SK-N-SH (cell line): Measurements from ENCODE around the gene MBP. TPM values are rescaled to one million over a fixed set of nuclear protein-coding genes. Genes with fewer than 3 reads are reported as not detected.

Experiments used
- CTCF ChIA-PET: fragments of 300-600, 350-600 bp; formaldehyde crosslinking; extraction: SDS; loops from one replicate; lab custom pipeline; 2021; lab: Yijun Ruan, JAX
- POLR2A ChIA-PET: fragments of 350-600 bp; sonication (Branson Sonifier 250); formaldehyde crosslinking; extraction: SDS; loops from one replicate; lab custom pipeline; 2020; ENCODE audit warnings: antibody characterized with exemption, inconsistent platforms; lab: Yijun Ruan, JAX
- DNase-seq: peaks from one replicate; pipeline ENCODE4 v3.0.0; 2012
- H2AFZ ChIP-seq: fragments of 200-600 bp; sonication (generic); 2 replicates; pipeline ENCODE4 v1.8.1; 2016; ENCODE audit warnings: antibody characterized with exemption, mild to moderate bottlenecking, low read depth
- H3F3A ChIP-seq: fragments of 200-600 bp; sonication (generic); replicated peaks from 2 replicates; pipeline ENCODE3; 2016; ENCODE audit warnings: antibody characterized with exemption, mild to moderate bottlenecking; ENCODE audit not compliant: insufficient read depth
- H3K27ac ChIP-seq, 2 experiments: fragments of 200-500 bp in 1 of 2; fragments of 200-600 bp in 1 of 2; sonication (Bioruptor generic) in 1 of 2; sonication (generic), shearing (Covaris generic) in 1 of 2; 2 replicates each; pipeline versions ENCODE4 v1.5.1 to v1.6.1; 2014 to 2016; ENCODE audit warnings: low read depth in 2 of 2, inconsistent platforms in 1 of 2, low read length in 1 of 2, mild to moderate bottlenecking in 1 of 2, mixed read lengths in 1 of 2
- H3K27me3 ChIP-seq: fragments of 200-600 bp; sonication (generic), shearing (Covaris generic); 2 replicates; pipeline ENCODE4 v1.6.1; 2016; ENCODE audit warnings: mixed run types; ENCODE audit not compliant: insufficient read depth
- H3K36me3 ChIP-seq, 2 experiments: fragments of 200-500 bp in 1 of 2; fragments of 200-600 bp in 1 of 2; sonication (Bioruptor generic) in 1 of 2; sonication (generic) in 1 of 2; replicated peaks in 1 of 2; 2 replicates each; pipeline versions ENCODE3 to v1.5.1; 2014 to 2016; ENCODE audit warnings: low read length in 1 of 2, mild to moderate bottlenecking in 1 of 2; ENCODE audit not compliant: insufficient read depth in 2 of 2, control insufficient read depth in 1 of 2
- H3K4me1 ChIP-seq, 2 experiments: fragments of 200-500 bp in 1 of 2; fragments of 200-600 bp in 1 of 2; sonication (Bioruptor generic) in 1 of 2; sonication (generic), shearing (Covaris generic) in 1 of 2; 2 replicates each; pipeline versions ENCODE4 v1.5.1 to v1.6.1; 2014 to 2016; ENCODE audit warnings: low read depth in 1 of 2, low read length in 1 of 2, mixed run types in 1 of 2; ENCODE audit not compliant: insufficient read depth in 2 of 2, control insufficient read depth in 1 of 2
- H3K4me2 ChIP-seq: fragments of 200-600 bp; sonication (generic), shearing (Covaris generic); 2 replicates; pipeline ENCODE4 v1.6.1; 2017; ENCODE audit warnings: mixed run types
- H3K4me3 ChIP-seq, 2 experiments: fragments of 200-500 bp in 1 of 2; fragments of 200-600 bp in 1 of 2; sonication (Bioruptor generic) in 1 of 2; sonication (generic), shearing (Covaris generic) in 1 of 2; 2 replicates each; pipeline versions ENCODE4 v1.5.1 to v1.8.1; 2014 to 2016; ENCODE audit warnings: low read depth in 2 of 2, inconsistent platforms in 1 of 2, low read length in 1 of 2, mild to moderate bottlenecking in 1 of 2, mixed read lengths in 1 of 2, moderate library complexity in 1 of 2
- H3K79me2 ChIP-seq: fragments of 200-600 bp; sonication (generic); 2 replicates; pipeline ENCODE4 v1.8.1; 2017; ENCODE audit warnings: mild to moderate bottlenecking; ENCODE audit not compliant: insufficient read depth
- H3K9ac ChIP-seq: fragments of 200-600 bp; sonication (generic); 2 replicates; pipeline ENCODE4 v1.6.1; 2017; ENCODE audit warnings: mixed run types
- H3K9me2 ChIP-seq: fragments of 200-600 bp; sonication (generic); 2 replicates; pipeline ENCODE4 v1.6.1; 2017; ENCODE audit warnings: mixed run types
- H3K9me3 ChIP-seq: fragments of 200-600 bp; sonication (generic); 2 replicates; pipeline ENCODE4 v1.6.1; 2017; ENCODE audit warnings: mixed run types, mild to moderate bottlenecking, moderate library complexity
- H4K20me1 ChIP-seq: fragments of 200-600 bp; sonication (generic); 2 replicates; pipeline ENCODE4 v1.6.1; 2017; ENCODE audit warnings: mild to moderate bottlenecking, mixed run types; ENCODE audit not compliant: insufficient read depth
- CHD2 ChIP-seq: fragments of 150-350 bp; IDR thresholded peaks from 2 replicates; pipeline ENCODE4 v1.6.1; 2018; ENCODE audit warnings: low read length; ENCODE audit not compliant: partially characterized antibody
- ELF1 ChIP-seq: IDR thresholded peaks from 2 replicates; pipeline ENCODE4 v1.4.0; 2012
- EP300 ChIP-seq, 2 experiments: IDR thresholded peaks; 2 replicates each; pipeline versions ENCODE4 v1.4.0 to v1.6.1; 2012; ENCODE audit warnings: borderline replicate concordance in 1 of 2, low read depth in 1 of 2, low read length in 1 of 2
- EZH2phosphoT487 ChIP-seq: fragments of 200-600 bp; sonication (generic); IDR thresholded peaks from 2 replicates; pipeline ENCODE4 v1.6.1; 2017; ENCODE audit warnings: low read depth, mixed run types, mild to moderate bottlenecking, antibody characterized with exemption, moderate library complexity, borderline replicate concordance
- GABPA ChIP-seq: IDR thresholded peaks from 2 replicates; pipeline ENCODE4 v1.4.0; 2012; ENCODE audit warnings: low read depth, mild to moderate bottlenecking
- MEF2A ChIP-seq: IDR thresholded peaks from 2 replicates; pipeline ENCODE4 v1.4.0; 2012; ENCODE audit warnings: low read depth, borderline replicate concordance
- POLR2AphosphoS5 ChIP-seq: IDR thresholded peaks from 2 replicates; pipeline ENCODE4 v1.6.1; 2012; ENCODE audit warnings: low read depth, low read length
- RCOR1 ChIP-seq: fragments of 150-350 bp; IDR thresholded peaks from 2 replicates; pipeline ENCODE4 v1.6.1; 2017; ENCODE audit warnings: antibody characterized with exemption, low read length
- RFX5 ChIP-seq: IDR thresholded peaks from 2 replicates; pipeline ENCODE4 v1.6.1; 2012; ENCODE audit warnings: mild to moderate bottlenecking, improper control_type of control experiment, low read length
- RXRA ChIP-seq: IDR thresholded peaks from 2 replicates; pipeline ENCODE4 v1.4.0; 2012; ENCODE audit warnings: low read depth, mild to moderate bottlenecking, borderline replicate concordance
- SIN3A ChIP-seq: IDR thresholded peaks from 2 replicates; pipeline ENCODE4 v1.6.1; 2012; ENCODE audit warnings: low read depth, mild to moderate bottlenecking, low read length, moderate library complexity, borderline replicate concordance
- TCF12 ChIP-seq: IDR thresholded peaks from 2 replicates; pipeline ENCODE4 v1.4.0; 2012
- YY1 ChIP-seq: IDR thresholded peaks from 2 replicates; pipeline ENCODE4 v1.4.0; 2012; ENCODE audit warnings: low read depth, mild to moderate bottlenecking
- WGBS: methylation state at CpG from one replicate; pipeline ENCODE4 v1.1.6; 2017; ENCODE audit warnings: low lambda C conversion rate; 5-methylcytosine and 5-hydroxymethylcytosine counted together
- polyA plus RNA-seq, 3 experiments: library from polyadenylated mRNA; depleted of rRNA; stranded (reverse); fragments of >200 nt; gene quantifications; 2 replicates each; pipeline ENCODE4 v1.2.3, GENCODE V29; 2012
- TF ChIP-seq, protein P1 (sequence below): IDR thresholded peaks from 2 replicates; pipeline ENCODE4 v1.4.0; 2012; ENCODE audit warnings: low read depth
- TF ChIP-seq, protein P2 (sequence below): IDR thresholded peaks from 2 replicates; pipeline ENCODE4 v1.6.1; 2012; ENCODE audit warnings: mild to moderate bottlenecking, low read depth, low read length, moderate library complexity
- TF ChIP-seq, protein P3 (sequence below): IDR thresholded peaks from 2 replicates; pipeline ENCODE4 v1.4.0; 2012; ENCODE audit warnings: low read depth, borderline replicate concordance
- TF ChIP-seq, protein P4 (sequence below): IDR thresholded peaks from 2 replicates; pipeline ENCODE4; 2012
- TF ChIP-seq, protein P5 (sequence below): fragments of 150-350 bp; IDR thresholded peaks from 2 replicates; pipeline ENCODE4 v1.6.1; 2016; ENCODE audit warnings: mild to moderate bottlenecking, low read depth, low read length

Gene MBP
- polyA plus RNA-seq, 1 of the 3 experiments (the other 2 are of a cell fraction) = 1.6 TPM

DNA sequence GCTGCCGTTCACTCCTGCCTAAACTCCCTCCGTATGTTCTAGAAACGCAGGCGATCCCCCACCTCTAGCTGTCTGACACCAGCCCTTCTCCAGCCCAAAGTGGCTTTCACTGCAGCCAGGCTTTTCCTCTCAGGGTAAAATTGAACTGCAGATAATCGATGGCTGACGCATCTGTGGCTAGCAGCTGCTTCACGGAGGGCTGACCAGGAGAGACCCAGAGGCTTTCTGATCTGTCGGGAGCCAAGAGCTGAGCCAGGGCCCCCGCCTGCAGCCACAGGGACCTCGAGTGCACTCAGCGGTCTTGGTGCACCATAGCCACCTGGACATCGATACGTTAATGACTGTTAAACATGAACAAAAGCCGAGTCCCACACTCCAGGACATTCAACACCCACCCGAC is 107.5 kb downstream of the MBP start:
- Histone ChIP-seq H3K27ac (no peak overlapping the region), H3K9ac (no peak overlapping the region), H3K4me3 (no peak overlapping the region), H2AFZ (no peak overlapping the region), H3K79me2 (no peaks in the 10 kb centered on the region), H3K27me3 (no peaks in the 10 kb centered on the region), H3F3A (no peaks in the 10 kb centered on the region), H3K4me1 (no peaks in the 10 kb centered on the region), H3K36me3 (no peaks in the 10 kb centered on the region), H3K9me2 (no peaks in the 10 kb centered on the region), H3K9me3 (no peaks in the 10 kb centered on the region), H4K20me1 (no peaks in the 10 kb centered on the region), H3K4me2 (no peak overlapping the region)
- TF ChIP-seq ELF1 (no peak), TCF12 (no peak), RFX5 (no peak), YY1 (no peak), SIN3A (no peak), GABPA (no peak), RXRA (no peak), MEF2A (no peak), RCOR1 (no peak)
- TF ChIP-seq, protein P1, sequence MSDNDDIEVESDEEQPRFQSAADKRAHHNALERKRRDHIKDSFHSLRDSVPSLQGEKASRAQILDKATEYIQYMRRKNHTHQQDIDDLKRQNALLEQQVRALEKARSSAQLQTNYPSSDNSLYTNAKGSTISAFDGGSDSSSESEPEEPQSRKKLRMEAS = no peak
- TF ChIP-seq, protein P2, sequence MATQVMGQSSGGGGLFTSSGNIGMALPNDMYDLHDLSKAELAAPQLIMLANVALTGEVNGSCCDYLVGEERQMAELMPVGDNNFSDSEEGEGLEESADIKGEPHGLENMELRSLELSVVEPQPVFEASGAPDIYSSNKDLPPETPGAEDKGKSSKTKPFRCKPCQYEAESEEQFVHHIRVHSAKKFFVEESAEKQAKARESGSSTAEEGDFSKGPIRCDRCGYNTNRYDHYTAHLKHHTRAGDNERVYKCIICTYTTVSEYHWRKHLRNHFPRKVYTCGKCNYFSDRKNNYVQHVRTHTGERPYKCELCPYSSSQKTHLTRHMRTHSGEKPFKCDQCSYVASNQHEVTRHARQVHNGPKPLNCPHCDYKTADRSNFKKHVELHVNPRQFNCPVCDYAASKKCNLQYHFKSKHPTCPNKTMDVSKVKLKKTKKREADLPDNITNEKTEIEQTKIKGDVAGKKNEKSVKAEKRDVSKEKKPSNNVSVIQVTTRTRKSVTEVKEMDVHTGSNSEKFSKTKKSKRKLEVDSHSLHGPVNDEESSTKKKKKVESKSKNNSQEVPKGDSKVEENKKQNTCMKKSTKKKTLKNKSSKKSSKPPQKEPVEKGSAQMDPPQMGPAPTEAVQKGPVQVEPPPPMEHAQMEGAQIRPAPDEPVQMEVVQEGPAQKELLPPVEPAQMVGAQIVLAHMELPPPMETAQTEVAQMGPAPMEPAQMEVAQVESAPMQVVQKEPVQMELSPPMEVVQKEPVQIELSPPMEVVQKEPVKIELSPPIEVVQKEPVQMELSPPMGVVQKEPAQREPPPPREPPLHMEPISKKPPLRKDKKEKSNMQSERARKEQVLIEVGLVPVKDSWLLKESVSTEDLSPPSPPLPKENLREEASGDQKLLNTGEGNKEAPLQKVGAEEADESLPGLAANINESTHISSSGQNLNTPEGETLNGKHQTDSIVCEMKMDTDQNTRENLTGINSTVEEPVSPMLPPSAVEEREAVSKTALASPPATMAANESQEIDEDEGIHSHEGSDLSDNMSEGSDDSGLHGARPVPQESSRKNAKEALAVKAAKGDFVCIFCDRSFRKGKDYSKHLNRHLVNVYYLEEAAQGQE = no peak
- TF ChIP-seq, protein P3, sequence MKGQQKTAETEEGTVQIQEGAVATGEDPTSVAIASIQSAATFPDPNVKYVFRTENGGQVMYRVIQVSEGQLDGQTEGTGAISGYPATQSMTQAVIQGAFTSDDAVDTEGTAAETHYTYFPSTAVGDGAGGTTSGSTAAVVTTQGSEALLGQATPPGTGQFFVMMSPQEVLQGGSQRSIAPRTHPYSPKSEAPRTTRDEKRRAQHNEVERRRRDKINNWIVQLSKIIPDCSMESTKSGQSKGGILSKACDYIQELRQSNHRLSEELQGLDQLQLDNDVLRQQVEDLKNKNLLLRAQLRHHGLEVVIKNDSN = no peak
- CTCF ChIA-PET = no interaction called here
- POLR2A ChIA-PET = no interaction called here
- DNase-seq = no peak
- 79% methylated on average over 11 of the region's 15 CpGs for WGBS

DNA sequence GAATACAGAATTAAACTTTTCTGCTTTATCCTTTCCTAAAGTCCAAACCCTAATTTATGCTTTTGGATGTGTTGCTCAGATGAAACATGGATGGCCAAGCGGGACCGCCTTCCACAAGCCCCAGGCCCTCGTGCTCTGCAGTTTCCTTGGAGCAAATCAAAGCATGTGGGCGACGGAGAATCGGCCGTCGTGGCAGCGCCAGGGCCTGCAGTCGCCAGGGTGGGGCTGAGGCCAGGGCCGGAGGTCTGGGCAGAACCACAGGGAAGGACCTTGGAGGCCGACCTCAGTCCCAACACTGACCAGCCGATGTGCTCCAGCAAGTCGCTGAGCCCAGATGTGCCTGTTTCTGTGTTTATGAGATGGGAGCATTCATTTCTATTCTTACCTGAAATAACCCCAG is 108.1 kb downstream of the MBP start:
- Histone ChIP-seq H3K79me2 (no peaks in the 10 kb centered on the region), H3K36me3 (no peaks in the 10 kb centered on the region), H3K27me3 (no peaks in the 10 kb centered on the region), H4K20me1 (no peaks in the 10 kb centered on the region), H3K4me1 (no peaks in the 10 kb centered on the region), H3K9ac (no peak overlapping the region), H3K27ac (no peak overlapping the region), H3K4me3 (no peak overlapping the region), H2AFZ (no peak overlapping the region), H3K9me2 (no peaks in the 10 kb centered on the region), H3K9me3 (no peaks in the 10 kb centered on the region), H3F3A (no peaks in the 10 kb centered on the region), H3K4me2 (no peak overlapping the region)
- ChIA-PET CTCF (no interaction called here), POLR2A (no interaction called here)
- 88% methylated on average over 13 of the region's 14 CpGs for WGBS
- no peak for DNase-seq
- TF ChIP-seq, protein P2 = no peak
- TF ChIP-seq EZH2phosphoT487 (no peak), POLR2AphosphoS5 (no peak), GABPA (no peak), CHD2 (no peak), MEF2A (no peak), EP300 (IDR thresholded peaks at IDR 0.05; ENCODE audit: borderline replicate concordance in 1 of 2, low read depth in 1 of 2, low read length in 1 of 2) (no peak), RXRA (no peak)
- TF ChIP-seq, protein P4, sequence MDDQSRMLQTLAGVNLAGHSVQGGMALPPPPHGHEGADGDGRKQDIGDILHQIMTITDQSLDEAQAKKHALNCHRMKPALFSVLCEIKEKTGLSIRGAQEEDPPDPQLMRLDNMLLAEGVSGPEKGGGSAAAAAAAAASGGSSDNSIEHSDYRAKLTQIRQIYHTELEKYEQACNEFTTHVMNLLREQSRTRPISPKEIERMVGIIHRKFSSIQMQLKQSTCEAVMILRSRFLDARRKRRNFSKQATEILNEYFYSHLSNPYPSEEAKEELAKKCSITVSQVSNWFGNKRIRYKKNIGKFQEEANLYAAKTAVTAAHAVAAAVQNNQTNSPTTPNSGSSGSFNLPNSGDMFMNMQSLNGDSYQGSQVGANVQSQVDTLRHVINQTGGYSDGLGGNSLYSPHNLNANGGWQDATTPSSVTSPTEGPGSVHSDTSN = no peak
- TF ChIP-seq, protein P5, sequence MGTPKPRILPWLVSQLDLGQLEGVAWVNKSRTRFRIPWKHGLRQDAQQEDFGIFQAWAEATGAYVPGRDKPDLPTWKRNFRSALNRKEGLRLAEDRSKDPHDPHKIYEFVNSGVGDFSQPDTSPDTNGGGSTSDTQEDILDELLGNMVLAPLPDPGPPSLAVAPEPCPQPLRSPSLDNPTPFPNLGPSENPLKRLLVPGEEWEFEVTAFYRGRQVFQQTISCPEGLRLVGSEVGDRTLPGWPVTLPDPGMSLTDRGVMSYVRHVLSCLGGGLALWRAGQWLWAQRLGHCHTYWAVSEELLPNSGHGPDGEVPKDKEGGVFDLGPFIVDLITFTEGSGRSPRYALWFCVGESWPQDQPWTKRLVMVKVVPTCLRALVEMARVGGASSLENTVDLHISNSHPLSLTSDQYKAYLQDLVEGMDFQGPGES = no peak
